IPS-18c (cell line): ENCODE results near the gene B3GAT2.
"Not testable (repeated sequence)": the region's sequence is repeated elsewhere in the genome, so short reads cannot be mapped to it uniquely, and the experiment has no call there.

Source experiments
- H3K4me3 ChIP-seq: 2 replicates; pipeline ENCODE4 v1.7.0; 2013; ENCODE audit warnings: low read depth, mild to moderate bottlenecking, low read length, moderate library complexity; ENCODE audit not compliant: insufficient read depth
- H3K9me3 ChIP-seq: one replicate; pipeline ENCODE4 v1.6.1; 2013; ENCODE audit warnings: mild to moderate bottlenecking, low read length, moderate library complexity; ENCODE audit not compliant: control insufficient read depth, insufficient read depth

Gene B3GAT2

GRCh38 chr6:70956451-70957283, at the start of gene B3GAT2:
B3GAT2 (minus strand) TSS chr6:70957060; CDS start chr6:70956429, 631 bp downstream.
- H3K9me3 ChIP-seq, result no peaks in the 10 kb centered on the region
- H3K4me3 ChIP-seq, result peak within 1 kb of the TSS; percentile 73

- Histone ChIP-seq H3K9me3 (no peaks in the 10 kb centered on the region), H3K4me3 (no peak overlapping the region)
Measured at GRCh38 chr6:70998148-70998547, 41.3 kb upstream of the B3GAT2 start.

- H3K4me3 ChIP-seq, result no peak overlapping the region
Measured at GRCh38 chr6:70997379-70997778, 40.5 kb upstream of the B3GAT2 start.

GRCh38 chr6:70996106-70996505, 39.2 kb upstream of the B3GAT2 start:
- Histone ChIP-seq H3K9me3 (no peaks in the 10 kb centered on the region), H3K4me3 (no peak overlapping the region)

More at GRCh38 chr6:70997379-70997778, 40.5 kb upstream of the B3GAT2 start:
- H3K9me3 ChIP-seq, result no peaks in the 10 kb centered on the region

- H3K4me3 ChIP-seq, result no peak overlapping the region
- no peaks in the 10 kb centered on the region for H3K9me3 ChIP-seq
Measured at GRCh38 chr6:70995411-70995810, 38.6 kb upstream of the B3GAT2 start.

GRCh38 chr6:70991253-70991652, 34.4 kb upstream of the B3GAT2 start:
- no peaks in the 10 kb centered on the region for H3K9me3 ChIP-seq

GRCh38 chr6:70985156-70985555, 28.3 kb upstream of the B3GAT2 start:
- Histone ChIP-seq H3K4me3 (no peak overlapping the region), H3K9me3 (no peaks in the 10 kb centered on the region)

More at GRCh38 chr6:70991253-70991652, 34.4 kb upstream of the B3GAT2 start:
- H3K4me3 ChIP-seq, result no peak overlapping the region

GRCh38 chr6:70982747-70983146, 25.9 kb upstream of the B3GAT2 start:
- no peak overlapping the region for H3K4me3 ChIP-seq
- H3K9me3 ChIP-seq, result no peaks in the 10 kb centered on the region

GRCh38 chr6:70980727-70981126, 23.9 kb upstream of the B3GAT2 start:
- no peaks in the 10 kb centered on the region for H3K9me3 ChIP-seq
- H3K4me3 ChIP-seq, result no peak overlapping the region

GRCh38 chr6:70973604-70974003, 16.7 kb upstream of the B3GAT2 start:
- H3K4me3 ChIP-seq, result no peak overlapping the region
- H3K9me3 ChIP-seq, result no peaks in the 10 kb centered on the region

GRCh38 chr6:70967049-70967448, 10.2 kb upstream of the B3GAT2 start:
- H3K4me3 ChIP-seq, result no peak overlapping the region
- H3K9me3 ChIP-seq, result no peaks in the 10 kb centered on the region

GRCh38 chr6:70957284-70957617, 391 bp upstream of the B3GAT2 start:
- H3K4me3 ChIP-seq, result peak overlapping the region; percentile 73
- no peaks in the 10 kb centered on the region for H3K9me3 ChIP-seq

- no peaks in the 10 kb centered on the region for H3K9me3 ChIP-seq
- H3K4me3 ChIP-seq, result peak overlapping the region; percentile 73
Measured at GRCh38 chr6:70956191-70956450, 739 bp downstream of the B3GAT2 start.

GRCh38 chr6:70955441-70956190, 1.2 kb downstream of the B3GAT2 start:
- H3K4me3 ChIP-seq, result peak overlapping the region; percentile 73

GRCh38 chr6:70954750-70955149, 2.1 kb downstream of the B3GAT2 start:
- H3K4me3 ChIP-seq, result no peak overlapping the region
- no peaks in the 10 kb centered on the region for H3K9me3 ChIP-seq

More at GRCh38 chr6:70955441-70956190, 1.2 kb downstream of the B3GAT2 start:
- no peaks in the 10 kb centered on the region for H3K9me3 ChIP-seq

- Histone ChIP-seq H3K9me3 (no peaks in the 10 kb centered on the region), H3K4me3 (no peak overlapping the region)
Measured at GRCh38 chr6:70954176-70954575, 2.7 kb downstream of the B3GAT2 start.

GRCh38 chr6:70952608-70953165, 4.2 kb downstream of the B3GAT2 start:
- H3K4me3 ChIP-seq, result no peak overlapping the region
- no peaks in the 10 kb centered on the region for H3K9me3 ChIP-seq

GRCh38 chr6:70944321-70944720, 12.5 kb downstream of the B3GAT2 start:
- H3K9me3 ChIP-seq, H3K4me3 ChIP-seq: not testable (repeated sequence)
